Activated T-cell treated with anti-CD3 and anti-CD28 coated beads, Interleukin-2, amount 50 U/mL, for 72 hours (primary cell): Measurements from ENCODE around the gene ACOX3. TPM values are rescaled to one million over a fixed set of nuclear protein-coding genes. Genes with fewer than 3 reads are reported as not detected.
A peak's percentile ranks its signal among the peaks of the same experiment; 100 is the strongest.

Experiments used
- ATAC-seq, 2 donors: fragments of 150-1000 bp; cut with Tn5 transposase; replicated peaks in 1 of 2; 2 replicates each; pipeline ENCODE4 v1.10.0; 2021; ENCODE audit warnings: moderate library complexity in 2 of 2, mild to moderate bottlenecking in 1 of 2
- DNase-seq, 2 donors: peaks; one replicate each; pipeline ENCODE4 v3.0.0; 2021 to 2022; ENCODE audit warnings: mixed read lengths in 1 of 2
- H3K27ac Mint-ChIP-seq: one replicate; pipeline ENCODE4 v1.8.0; 2022; ENCODE audit warnings: mild to moderate bottlenecking, moderate library complexity, mixed read lengths
- H3K27me3 Mint-ChIP-seq: one replicate; pipeline ENCODE4 v1.8.0; 2022; ENCODE audit warnings: low read depth, mixed read lengths
- H3K36me3 Mint-ChIP-seq, 2 donors: one replicate each; pipeline ENCODE4 v1.8.0; 2022; ENCODE audit warnings: mixed read lengths in 2 of 2, mild to moderate bottlenecking in 1 of 2; ENCODE audit not compliant: insufficient read depth in 2 of 2
- H3K4me1 Mint-ChIP-seq: one replicate; pipeline ENCODE4 v1.8.0; 2022; ENCODE audit warnings: low read depth, mixed read lengths
- H3K4me3 Mint-ChIP-seq, 2 donors: one replicate each; pipeline ENCODE4 v1.8.0; 2022; ENCODE audit warnings: mild to moderate bottlenecking in 2 of 2, mixed read lengths in 2 of 2, moderate library complexity in 2 of 2
- H3K9me3 Mint-ChIP-seq, 2 donors: one replicate each; pipeline ENCODE4 v1.8.0; 2022; ENCODE audit warnings: mixed read lengths in 2 of 2
- total RNA-seq, 2 donors: library from RNA; stranded (reverse); gene quantifications; one replicate each; pipeline ENCODE4 v1.2.3, GENCODE V29; 2022

ACOX3 gene
- total RNA-seq, 2 donors from 2014 or later = 22.2 to 31.2 TPM

DNA sequence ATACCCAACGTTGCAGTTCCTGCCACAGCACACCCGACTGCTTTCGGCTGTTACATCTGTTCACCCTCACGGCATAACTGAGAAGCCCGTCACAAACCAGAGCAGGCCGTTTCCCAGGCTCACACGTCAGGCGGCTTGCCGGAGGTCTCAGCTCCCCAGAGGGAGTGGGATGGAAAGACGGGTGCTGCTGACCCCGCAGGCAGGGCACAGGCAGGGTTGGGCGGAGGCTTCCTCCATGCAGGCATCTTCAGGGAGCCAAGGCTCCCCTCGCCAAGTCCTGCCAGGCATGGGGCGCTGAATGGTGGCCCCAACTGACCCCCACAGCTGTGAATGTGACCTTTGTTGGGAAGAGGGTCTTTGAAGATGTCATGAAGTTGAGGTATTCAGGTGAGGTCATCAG, 57.5 kb downstream of the ACOX3 start:
- Mint-ChIP-seq H3K4me1 (no peaks in the 10 kb centered on the region), H3K9me3 (no peaks in the 10 kb centered on the region), H3K36me3 (peaks cover 2% of the 10 kb centered on the region in 2 donors), H3K27ac (no peak overlapping the region), H3K4me3 (no peak overlapping the region), H3K27me3 (no peaks in the 10 kb centered on the region)
- ATAC-seq (no peak), DNase-seq (no peak)

DNA sequence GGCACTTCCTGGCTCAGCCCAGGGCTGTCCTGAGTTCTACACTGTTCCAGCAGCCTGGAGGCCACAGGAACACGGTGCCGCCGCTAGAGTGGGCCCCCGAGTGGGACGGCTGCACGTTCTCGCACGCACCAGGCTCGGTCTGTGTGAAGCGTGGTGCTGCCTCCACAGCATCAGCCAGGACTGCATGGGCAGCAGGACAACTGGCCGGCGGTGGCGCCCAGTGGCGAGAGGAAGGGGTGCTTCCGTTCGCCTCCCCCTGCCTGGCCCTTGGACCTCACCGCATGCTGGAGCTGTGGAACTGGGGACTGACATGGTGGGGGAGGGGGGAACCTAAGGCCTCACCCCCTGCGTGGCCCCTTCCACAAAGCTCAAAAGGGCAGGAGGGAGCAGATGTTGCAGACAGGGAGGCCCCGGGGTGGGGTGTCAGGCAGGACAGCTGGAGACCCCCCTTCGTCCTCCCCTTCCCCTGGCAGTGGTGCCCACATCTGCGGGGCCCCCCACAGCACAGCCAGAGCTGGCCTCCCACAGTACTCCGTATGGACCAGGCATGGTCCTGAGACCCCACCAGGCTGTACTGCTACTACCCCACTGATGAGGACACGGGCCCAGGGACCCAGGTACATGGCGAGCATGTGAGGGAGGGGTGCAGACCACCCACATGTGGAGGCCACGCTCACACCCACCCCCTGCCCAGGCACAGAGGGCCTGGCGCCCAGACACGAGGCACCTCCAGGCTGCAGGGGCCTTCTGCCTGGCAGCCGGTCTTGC, 58.5 kb downstream of the ACOX3 start:
- Mint-ChIP-seq H3K4me3 (no peak overlapping the region), H3K9me3 (no peaks in the 10 kb centered on the region), H3K27me3 (no peaks in the 10 kb centered on the region), H3K27ac (no peak overlapping the region), H3K36me3 (peaks cover under 1 to 2% of the 10 kb centered on the region in 2 donors), H3K4me1 (no peaks in the 10 kb centered on the region)
- DNase-seq (no peak), ATAC-seq (no peak)

DNA sequence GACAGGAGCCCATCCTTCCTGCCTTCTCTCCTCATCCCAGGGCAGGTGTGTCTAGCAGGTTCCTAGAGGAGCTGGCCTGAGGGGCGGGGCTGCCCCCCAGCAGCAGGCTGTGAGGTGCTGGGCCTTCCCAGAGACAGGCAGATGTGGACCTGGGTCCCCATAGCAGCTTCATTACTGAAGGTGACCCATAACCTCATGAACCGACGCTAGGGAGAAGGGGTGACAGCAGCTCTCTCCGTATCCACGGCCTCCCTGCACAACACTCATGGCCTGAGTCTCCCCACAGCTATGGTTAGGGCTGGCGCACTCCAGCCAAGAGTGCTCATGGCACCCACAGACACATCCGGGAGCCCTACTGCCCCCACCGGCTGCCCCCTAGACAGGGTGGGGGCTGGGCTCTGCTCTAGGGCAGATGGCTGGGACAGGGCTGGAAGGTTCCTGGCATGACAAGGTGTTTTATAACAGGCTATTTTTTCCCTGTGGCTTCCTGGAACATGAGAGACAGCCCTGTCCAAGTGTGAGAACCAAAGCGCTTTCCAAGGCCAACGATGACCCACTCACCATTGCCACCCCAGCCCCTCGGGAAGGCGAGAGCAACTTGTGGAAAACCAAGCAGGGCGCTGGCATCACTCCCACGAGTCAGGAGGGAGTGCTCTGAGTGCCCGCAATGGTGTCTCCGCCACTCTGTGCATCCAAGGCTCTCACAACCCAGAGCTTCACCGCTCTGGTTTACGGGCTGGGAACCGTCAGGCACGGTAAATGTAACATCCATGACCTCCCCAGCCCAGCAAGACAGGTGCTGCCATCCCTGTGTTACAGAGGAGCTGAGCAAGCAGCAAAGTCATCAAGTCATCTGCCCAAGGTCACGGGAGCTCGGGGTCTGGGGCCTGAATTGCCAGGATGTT, 59.8 kb downstream of the ACOX3 start:
- Mint-ChIP-seq H3K27me3 (no peaks in the 10 kb centered on the region), H3K27ac (no peak overlapping the region), H3K36me3 (no peaks in the 10 kb centered on the region), H3K4me1 (no peaks in the 10 kb centered on the region), H3K9me3 (no peaks in the 10 kb centered on the region), H3K4me3 (no peak overlapping the region)
- no peak for ATAC-seq
- no peak for DNase-seq

DNA sequence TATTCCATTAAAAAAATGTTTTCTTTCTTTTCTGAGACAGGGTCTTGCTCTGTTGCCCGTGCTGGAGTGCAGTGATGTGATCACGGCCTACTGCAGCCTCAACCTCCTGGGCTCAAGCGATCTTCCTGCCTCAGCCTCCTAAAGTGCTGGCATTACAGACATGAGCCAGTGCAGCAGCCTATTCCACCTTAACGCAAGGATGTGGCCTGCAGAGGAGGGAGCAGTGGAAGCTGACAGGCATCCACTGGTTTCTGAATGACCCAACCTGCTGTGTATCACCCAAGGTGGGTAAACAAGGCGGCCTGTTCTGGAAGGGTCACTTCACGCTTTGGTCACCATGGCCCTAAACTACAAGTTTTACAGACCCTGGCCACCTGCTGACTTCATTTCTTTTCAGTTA, 60.8 kb downstream of the ACOX3 start:
- Mint-ChIP-seq H3K9me3 (no peaks in the 10 kb centered on the region), H3K27me3 (no peaks in the 10 kb centered on the region), H3K4me3 (no peak overlapping the region), H3K27ac (no peak overlapping the region), H3K4me1 (no peaks in the 10 kb centered on the region), H3K36me3 (no peaks in the 10 kb centered on the region)
- no peak for DNase-seq
- ATAC-seq = no peak

DNA sequence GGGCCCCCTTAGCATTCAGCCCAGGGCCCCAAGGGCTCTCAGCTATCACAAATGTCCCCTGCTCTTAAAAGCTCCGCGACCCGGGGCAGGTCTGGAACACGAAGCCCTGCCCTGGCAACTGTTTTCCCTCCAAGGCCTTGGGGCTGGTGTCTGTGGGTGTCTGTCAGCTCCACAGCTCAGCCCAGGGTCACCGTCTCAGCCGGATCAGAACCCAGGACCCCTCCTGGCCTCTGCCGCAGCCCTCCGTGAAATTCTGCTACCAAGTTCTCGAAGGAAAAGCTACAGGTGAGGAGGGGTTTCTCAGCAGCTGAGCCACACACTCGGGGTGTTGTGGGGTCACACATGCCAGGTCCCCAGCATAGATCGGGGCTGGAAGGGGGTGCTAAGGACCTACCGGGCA, 61.2 kb downstream of the ACOX3 start:
- Mint-ChIP-seq H3K9me3 (no peaks in the 10 kb centered on the region), H3K4me3 (no peak overlapping the region), H3K4me1 (no peaks in the 10 kb centered on the region), H3K36me3 (no peaks in the 10 kb centered on the region), H3K27me3 (no peaks in the 10 kb centered on the region), H3K27ac (no peak overlapping the region)
- ATAC-seq (no peak), DNase-seq (no peak)

DNA sequence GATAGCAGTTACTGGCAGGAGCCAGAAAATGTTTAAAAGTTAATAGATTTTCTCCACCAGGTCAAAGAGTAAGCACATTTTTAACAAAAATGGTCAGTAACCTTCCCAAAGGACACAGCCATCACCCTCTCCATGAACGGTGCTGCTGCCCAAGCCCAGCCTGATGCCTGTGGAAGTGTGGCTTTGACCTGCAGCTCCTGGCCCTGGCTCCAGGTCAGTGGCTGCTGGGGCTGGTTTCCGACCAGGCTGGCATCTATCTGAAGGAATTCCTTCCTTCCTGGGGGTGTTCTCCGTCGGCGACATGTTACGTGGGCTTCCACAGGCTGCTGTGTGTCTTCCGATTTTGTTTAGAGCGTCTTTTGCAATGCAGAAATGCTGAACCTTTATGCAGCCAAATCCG, 61.7 kb downstream of the ACOX3 start:
- ATAC-seq (no peak), DNase-seq (no peak)
- Mint-ChIP-seq H3K36me3 (no peaks in the 10 kb centered on the region), H3K27ac (no peak overlapping the region), H3K27me3 (no peaks in the 10 kb centered on the region), H3K9me3 (no peaks in the 10 kb centered on the region), H3K4me3 (no peak overlapping the region), H3K4me1 (no peaks in the 10 kb centered on the region)

DNA sequence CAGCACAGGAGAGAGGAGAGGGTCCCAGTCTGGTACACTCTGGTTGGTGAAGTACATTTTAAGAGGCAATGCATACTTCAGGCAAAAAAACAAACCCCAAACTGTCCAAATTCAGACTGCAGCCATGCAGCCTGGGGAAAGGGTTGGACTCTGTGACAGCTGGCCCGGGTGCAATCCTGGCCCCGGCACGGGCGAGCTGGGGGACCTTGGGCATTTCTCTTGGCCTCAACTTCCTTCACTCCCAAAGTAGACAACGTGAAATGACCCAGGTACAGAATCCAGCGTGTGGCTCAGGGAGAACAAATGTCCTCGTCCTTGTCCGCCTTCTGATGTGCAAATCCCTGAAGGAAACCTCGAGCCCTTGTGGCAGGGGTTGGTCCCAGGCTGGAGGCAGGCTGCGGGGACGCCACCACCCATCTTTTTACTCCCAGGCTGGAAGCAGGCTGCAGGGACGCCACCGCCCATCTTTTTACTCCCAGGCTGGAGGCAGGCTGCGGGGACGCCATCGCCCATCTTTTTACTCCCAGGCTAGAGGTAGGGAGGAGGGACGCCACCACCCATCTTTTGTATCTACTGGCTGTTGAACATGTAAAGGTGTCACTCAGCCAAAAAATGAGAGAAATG, 62.3 kb downstream of the ACOX3 start:
- ATAC-seq = no peak
- H3K4me3 Mint-ChIP-seq = no peak overlapping the region
- H3K27ac Mint-ChIP-seq = no peak overlapping the region
- H3K4me1 Mint-ChIP-seq = no peaks in the 10 kb centered on the region
- no peaks in the 10 kb centered on the region for H3K9me3 Mint-ChIP-seq
- H3K36me3 Mint-ChIP-seq = no peaks in the 10 kb centered on the region
- no peak for DNase-seq
- no peaks in the 10 kb centered on the region for H3K27me3 Mint-ChIP-seq

DNA sequence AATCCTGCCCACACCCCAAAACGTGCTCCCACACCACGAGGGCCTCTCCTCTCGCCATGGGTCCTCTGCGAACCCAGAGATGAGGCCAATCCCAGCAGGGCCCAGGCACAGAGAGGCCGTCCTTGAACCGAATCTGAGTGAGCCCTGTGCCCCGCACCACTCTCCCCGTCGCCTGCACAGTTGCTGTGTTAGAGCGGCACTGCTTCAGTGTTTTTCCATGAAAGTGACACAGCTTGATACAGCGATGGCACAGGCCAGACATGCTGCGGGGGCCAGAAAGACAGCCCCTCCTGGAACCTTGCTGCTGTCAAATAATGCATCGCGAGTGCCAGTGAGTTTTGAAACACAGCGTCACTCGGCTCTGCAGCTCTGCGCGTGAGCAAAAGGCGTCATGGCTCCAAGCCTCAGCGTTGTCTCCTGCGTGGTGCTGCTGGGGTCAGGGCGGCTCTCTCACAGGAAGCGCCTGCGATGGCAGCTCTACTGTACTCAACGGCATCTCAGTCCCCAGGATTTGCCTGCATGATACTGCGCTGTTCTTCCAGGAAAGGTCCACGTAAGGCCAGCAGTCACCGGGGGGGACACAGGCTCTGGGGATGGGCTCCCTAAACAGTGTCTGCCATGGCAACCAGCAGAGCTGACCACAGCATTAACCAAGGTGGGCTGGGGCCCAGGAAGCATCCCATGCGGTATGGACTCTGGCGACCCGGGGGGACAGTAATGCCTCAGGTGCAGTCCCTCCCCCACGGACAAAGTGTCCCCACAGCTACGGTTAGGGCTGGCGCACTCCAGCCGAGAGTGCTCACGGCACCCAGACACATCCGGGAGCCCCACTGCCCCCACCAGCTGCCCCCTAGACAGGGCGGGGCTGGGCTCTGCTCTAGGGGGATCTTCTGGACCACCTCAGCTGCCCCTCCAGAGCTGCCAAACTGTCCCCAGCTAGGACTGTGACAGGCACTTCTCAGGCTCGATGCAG, 63.1 kb downstream of the ACOX3 start:
- Mint-ChIP-seq H3K27ac (peak overlapping the region; percentile 19), H3K36me3 (no peaks in the 10 kb centered on the region), H3K27me3 (no peaks in the 10 kb centered on the region), H3K9me3 (no peaks in the 10 kb centered on the region), H3K4me1 (no peaks in the 10 kb centered on the region), H3K4me3 (no peak overlapping the region)
- no peak for ATAC-seq
- no peak for DNase-seq

DNA sequence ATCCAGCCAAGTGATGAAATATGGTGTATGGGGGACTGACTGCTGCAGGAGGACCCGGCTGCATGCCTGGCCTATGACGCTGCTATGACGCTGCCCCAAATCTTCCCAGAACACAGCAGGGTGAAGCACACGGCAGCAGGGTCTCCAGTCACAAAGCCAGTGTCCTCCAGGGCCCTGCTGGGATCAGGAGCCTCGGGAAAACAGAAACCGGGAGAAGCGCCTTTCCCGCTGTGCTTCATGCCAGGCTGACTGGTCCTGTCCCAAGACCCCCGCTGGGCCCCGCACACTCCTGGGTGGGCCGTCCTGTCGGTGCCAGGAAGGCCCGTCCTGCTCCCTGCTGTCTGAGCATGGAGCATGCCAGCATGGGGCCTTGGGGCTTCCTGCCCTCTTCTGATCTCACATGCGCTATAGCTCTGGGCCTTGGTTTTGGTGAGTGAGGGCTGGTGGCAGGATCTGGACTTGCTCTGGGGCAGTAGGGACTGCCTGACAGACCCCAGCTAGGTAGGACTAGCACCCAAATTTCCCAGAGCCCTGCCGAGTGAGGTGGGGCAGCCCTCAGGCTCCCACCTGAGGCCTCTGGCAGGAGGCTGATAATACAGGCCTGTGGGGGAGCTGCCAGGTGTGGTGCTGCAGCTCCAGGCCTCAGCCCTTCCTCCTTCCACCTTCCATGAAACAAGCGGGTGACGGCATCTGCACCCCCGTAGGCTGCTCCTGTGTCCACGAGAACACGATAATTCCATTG, 64.0 kb downstream of the ACOX3 start:
- H3K36me3 Mint-ChIP-seq = no peaks in the 10 kb centered on the region
- H3K4me3 Mint-ChIP-seq = no peak overlapping the region
- H3K27ac Mint-ChIP-seq = peak overlapping the region; percentile 19
- DNase-seq (no peak), ATAC-seq (no peak)
- no peaks in the 10 kb centered on the region for H3K9me3 Mint-ChIP-seq
- no peaks in the 10 kb centered on the region for H3K27me3 Mint-ChIP-seq
- H3K4me1 Mint-ChIP-seq = no peaks in the 10 kb centered on the region

DNA sequence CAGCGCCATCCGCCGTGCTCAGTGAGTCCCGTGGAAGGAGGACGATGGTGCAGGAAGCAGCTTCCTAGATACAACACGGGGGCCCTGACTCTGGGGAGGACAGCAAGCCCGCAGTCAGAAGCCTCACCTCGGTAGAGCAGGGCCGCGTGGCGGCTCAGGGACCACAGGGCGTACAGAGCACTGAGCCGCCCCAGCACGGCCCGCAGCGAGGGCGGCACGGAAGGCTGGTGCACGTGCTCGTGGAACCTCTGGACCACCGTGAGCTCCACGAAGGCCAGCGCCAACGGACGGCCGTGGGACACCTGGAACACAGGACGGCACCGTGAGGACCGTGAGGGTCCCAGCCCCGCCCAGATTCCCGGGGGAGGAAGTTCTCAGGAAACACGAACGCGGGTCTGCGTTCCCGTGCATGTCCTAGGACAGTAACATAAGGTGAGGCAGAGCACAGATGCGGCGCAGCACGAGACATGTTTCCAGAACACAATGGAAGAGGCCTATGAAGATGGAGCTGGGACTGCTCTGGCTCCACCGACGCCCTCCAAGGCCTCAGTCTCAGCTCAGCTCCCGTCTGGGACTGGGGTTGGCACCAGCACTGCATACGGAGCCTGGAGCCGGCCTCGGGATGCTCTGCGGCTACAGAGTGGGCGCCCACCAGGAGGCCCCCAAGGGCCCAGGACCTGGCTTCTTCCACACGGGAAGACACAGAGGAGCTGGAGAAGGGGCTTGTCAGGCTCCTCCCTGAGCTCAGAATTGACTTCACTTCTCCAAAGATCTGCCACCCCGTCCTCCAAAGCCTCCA, 65.5 kb downstream of the ACOX3 start:
- Mint-ChIP-seq H3K4me3 (no peak overlapping the region), H3K4me1 (no peaks in the 10 kb centered on the region), H3K27ac (no peak overlapping the region), H3K36me3 (no peaks in the 10 kb centered on the region), H3K9me3 (no peaks in the 10 kb centered on the region), H3K27me3 (no peaks in the 10 kb centered on the region)
- ATAC-seq = no peak
- no peak for DNase-seq

DNA sequence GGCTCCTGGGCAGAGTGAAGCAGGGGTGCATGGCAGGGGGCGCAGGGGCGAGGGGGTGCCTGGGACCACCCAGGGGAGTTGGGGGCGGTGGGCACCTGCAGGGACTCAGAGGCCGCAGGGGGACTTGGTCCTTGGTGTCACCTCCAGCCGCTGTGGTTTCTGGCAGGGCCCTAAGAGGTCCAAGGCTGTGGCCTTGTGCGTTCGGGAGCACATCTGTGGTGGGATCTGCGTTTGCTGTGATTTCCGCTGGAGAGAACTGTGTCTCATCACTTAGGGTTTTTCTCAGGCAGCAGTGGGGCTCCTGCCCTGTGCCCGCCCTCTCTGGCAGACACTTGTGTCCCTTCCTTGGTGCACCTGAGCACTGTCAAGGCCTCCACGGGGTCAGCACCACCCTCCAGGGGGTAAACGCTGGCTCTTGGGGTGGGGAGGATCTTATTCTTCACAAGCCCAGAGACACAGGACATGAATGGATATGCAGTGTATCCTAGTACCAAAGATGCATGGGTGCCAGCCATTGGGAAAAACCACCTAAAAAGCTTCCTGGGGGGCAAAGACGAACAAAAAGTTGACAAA, 66.5 kb downstream of the ACOX3 start:
- ATAC-seq (no peak), DNase-seq (no peak)
- Mint-ChIP-seq H3K27me3 (no peaks in the 10 kb centered on the region), H3K36me3 (no peaks in the 10 kb centered on the region), H3K27ac (no peak overlapping the region), H3K4me3 (no peak overlapping the region), H3K4me1 (no peaks in the 10 kb centered on the region), H3K9me3 (no peaks in the 10 kb centered on the region)
